ENCODE results near the gene DNAJB13.

- no peak for TF ChIP-seq POLR2A (IDR thresholded peaks at IDR 0.05)
- no peak for TF ChIP-seq CTCF (IDR thresholded peaks at IDR 0.05)
Measured at GRCh38 chr11:73963861-73964260, 13.0 kb downstream of the DNAJB13 start.
